ENCODE data around the gene GCNT3.
"Not testable (repeated sequence)": the region's sequence is repeated elsewhere in the genome, so short reads cannot be mapped to it uniquely, and the experiment has no call there.

Gene GCNT3

GRCh38 chr15:59618406-59618805 is 6.8 kb downstream of the GCNT3 start:
- DNase-seq (ENCODE audit: low read depth, low spot score) = no peak

- DNase-seq (ENCODE audit: low read depth, low spot score) = peak; percentile 44
Measured at GRCh38 chr15:59622289-59622688, 10.7 kb downstream of the GCNT3 start.

- no peak for DNase-seq (ENCODE audit: low read depth, low spot score)
Measured at GRCh38 chr15:59632714-59633113, 21.1 kb downstream of the GCNT3 start.

DNA sequence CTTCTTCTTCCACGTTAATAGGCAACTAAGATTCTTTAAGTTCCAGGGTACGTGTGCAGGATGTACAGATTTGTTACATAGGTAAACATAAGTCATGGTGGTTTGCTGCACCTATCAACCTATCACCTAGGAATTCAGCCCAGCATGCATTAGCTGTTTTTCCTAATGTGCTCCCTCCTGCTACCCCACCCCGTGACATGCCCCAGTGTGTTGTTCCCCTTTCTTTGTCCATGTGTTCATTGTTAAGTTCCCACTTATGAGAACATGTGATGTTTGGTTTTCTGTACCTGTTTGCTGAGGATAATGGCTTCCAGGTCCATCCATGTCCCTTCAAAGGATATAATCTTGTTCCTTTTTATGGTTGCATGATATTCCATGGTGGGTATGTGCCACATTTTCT is 24.6 kb downstream of the GCNT3 start:
- DNase-seq (ENCODE audit: low read depth, low spot score) = no peak

DNA sequence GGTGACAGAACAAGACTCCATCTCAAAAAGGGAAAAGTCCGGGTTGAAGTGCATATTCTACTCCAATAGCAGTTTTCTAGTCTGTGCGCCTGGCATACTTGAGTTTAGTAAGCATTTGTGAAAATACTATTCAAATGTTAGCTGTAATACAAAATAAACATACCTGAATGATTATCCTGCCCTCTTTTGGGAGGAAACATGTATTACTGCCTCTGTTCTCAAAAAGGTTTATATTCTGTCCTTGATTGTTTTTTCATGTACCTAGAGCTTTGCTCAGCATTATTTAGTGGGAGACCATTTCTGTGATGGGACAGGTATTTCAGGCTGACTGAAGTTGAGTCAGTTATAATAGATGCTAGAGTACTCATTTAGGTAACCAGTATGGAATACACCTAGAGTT is 25.9 kb downstream of the GCNT3 start:
- not testable (repeated sequence) for DNase-seq (ENCODE audit: low read depth, low spot score)

GRCh38 chr15:59642351-59642750 is 30.8 kb downstream of the GCNT3 start:
- no peak for DNase-seq (ENCODE audit: low read depth, low spot score)

GRCh38 chr15:59644756-59645155 is 33.2 kb downstream of the GCNT3 start:
- no peak for DNase-seq (ENCODE audit: low read depth, low spot score)

DNA sequence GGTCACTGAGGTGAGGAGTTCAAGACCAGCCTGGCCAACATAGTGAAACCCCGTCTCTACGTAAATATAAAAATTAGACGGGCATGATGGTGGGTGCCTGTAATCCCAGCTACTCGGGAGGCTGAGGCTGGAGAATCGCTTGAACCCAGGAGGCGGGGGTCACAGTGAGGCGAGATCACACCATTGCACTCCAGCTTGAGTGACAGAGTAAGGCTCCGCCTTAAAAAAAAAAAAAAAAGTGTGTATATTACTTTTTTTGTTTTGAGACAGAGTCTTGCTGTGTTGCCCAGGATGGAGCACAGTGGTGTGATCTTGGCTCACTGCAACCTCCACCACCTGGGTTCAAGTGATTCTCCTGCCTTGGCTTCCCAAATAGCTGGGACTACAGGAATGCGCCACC is 34.2 kb downstream of the GCNT3 start:
- not testable (repeated sequence) for DNase-seq (ENCODE audit: low read depth, low spot score)

DNA sequence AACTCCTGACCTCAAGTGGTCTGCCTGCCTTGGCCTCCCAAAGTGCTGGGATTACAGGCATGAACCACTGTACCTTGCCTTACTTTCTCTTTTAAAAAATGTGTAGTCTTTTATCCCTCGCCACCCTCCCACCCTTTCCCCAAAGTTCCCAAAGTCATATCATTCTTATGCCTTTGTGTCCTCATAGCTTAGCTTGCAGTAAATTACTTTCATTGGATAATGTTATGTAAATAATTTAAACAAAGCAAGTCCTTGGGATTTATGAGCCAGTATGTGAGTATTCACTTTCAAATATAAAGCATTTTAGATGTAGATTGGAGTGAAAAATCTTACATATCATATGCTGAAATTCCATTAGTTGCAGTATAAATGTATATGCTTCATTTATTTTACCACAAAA is 34.7 kb downstream of the GCNT3 start:
- DNase-seq (ENCODE audit: low read depth, low spot score) = no peak

DNA sequence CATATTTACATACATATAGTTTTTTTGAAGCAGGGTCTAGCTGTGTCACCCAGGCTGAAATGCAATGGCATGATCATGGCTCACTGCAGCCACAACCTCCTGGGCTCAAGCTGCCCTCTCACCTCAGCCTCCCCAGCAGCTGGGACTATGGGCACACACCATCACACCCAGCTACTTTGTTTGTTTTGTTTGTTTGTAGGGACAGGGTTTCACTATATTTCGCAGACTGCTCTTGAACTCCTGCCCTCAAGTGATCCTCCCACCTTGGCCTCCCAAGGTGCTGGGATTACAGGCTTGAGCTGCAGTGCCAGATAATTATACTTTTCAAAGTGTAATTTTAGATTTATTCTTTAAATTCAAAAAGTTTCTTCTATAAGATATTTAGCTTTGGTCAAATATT is 35.5 kb downstream of the GCNT3 start:
- no peak for DNase-seq (ENCODE audit: low read depth, low spot score)

DNA sequence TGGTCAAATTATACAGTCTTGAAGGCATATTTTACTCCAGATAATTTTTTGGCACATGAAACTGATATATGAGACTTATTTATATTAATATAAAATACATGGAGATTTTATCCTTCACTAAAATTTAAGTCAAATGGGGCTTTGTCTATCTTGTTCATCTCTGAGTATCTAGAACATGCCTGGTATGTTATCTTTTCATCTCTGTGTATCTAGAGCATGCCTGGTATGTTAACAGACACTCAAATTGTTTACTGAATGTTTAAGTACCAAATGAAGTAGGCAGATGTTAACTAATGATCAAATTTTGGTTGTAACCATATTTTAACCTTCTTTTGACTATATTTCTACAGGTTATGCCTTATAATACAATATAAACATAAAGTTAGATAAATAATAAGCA is 38.0 kb downstream of the GCNT3 start:
- no peak for DNase-seq (ENCODE audit: low read depth, low spot score)

GRCh38 chr15:59654046-59654445 is 42.5 kb downstream of the GCNT3 start:
- no peak for DNase-seq (ENCODE audit: low read depth, low spot score)

GRCh38 chr15:59656897-59657634 is 45.5 kb downstream of the GCNT3 start, which contains the start of gene GTF2A2:
Gene GTF2A2 (minus strand): TSS chr15:59657515. CDS start chr15:59652277, 5,238 bp downstream.
- peak; percentile 98 for DNase-seq (ENCODE audit: low read depth, low spot score)

- no peak for DNase-seq (ENCODE audit: low read depth, low spot score)
Measured at GRCh38 chr15:59657635-59658125, 46.1 kb downstream of the GCNT3 start.

- DNase-seq (ENCODE audit: low read depth, low spot score) = no peak
Measured at GRCh38 chr15:59659366-59659765, 47.8 kb downstream of the GCNT3 start.

DNA sequence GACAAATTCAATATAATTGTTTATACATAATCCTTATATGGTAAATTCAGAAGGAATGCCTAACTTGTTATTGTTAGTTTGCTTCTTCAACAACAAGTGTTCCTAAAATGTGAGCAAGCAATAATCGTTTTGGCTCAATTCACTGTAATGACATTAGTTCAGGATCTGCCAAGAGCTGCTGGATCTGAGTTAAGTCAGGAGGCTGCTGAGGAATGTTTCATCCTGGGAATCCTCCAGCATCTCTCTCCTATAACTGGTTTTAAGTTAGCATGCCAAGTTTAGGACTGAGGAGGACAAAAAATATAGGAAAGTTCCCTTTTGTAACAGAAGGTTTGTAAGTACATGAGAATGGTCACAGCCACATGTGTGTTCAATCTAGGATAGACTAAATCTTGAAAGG is 50.7 kb downstream of the GCNT3 start:
- peak; percentile 40 for DNase-seq (ENCODE audit: low read depth, low spot score)

- no peak for DNase-seq (ENCODE audit: low read depth, low spot score)
Measured at GRCh38 chr15:59668556-59668955, 57.0 kb downstream of the GCNT3 start.
